GM21619 (cell line): ENCODE results near the gene TPD52L2.
"Not testable (repeated sequence)": the region's sequence is repeated elsewhere in the genome, so short reads cannot be mapped to it uniquely, and the experiment has no call there.

Experiments
- ATAC-seq: cut with Tn5 transposase; IDR thresholded peaks from one replicate; pipeline ENCODE4 v1.9.1; 2021; ENCODE audit not compliant: unreplicated experiment

Gene TPD52L2

GRCh38 chr20:63878899-63879663 lies 14.0 kb downstream of the TPD52L2 start:
- ATAC-seq: no peak

GRCh38 chr20:63880901-63881300 lies 15.8 kb downstream of the TPD52L2 start:
- not testable (repeated sequence) for ATAC-seq

- ATAC-seq: no peak
These were observed 16.6 kb downstream of the TPD52L2 start for GRCh38 chr20:63881451-63882226.

- ATAC-seq: no peak
These were observed 17.5 kb downstream of the TPD52L2 start for GRCh38 chr20:63882257-63883200.

GRCh38 chr20:63883201-63883593 lies 18.1 kb downstream of the TPD52L2 start:
- ATAC-seq: no peak

- no peak for ATAC-seq
These were observed 19.6 kb downstream of the TPD52L2 start for GRCh38 chr20:63884506-63885263.

- ATAC-seq: no peak
These were observed 20.4 kb downstream of the TPD52L2 start for GRCh38 chr20:63885264-63886053.

- ATAC-seq: no peak
These were observed 21.0 kb downstream of the TPD52L2 start for GRCh38 chr20:63886054-63886419.

GRCh38 chr20:63886921-63887320 lies 21.9 kb downstream of the TPD52L2 start:
- ATAC-seq: no peak

- ATAC-seq: no peak
These were observed 24.5 kb downstream of the TPD52L2 start for GRCh38 chr20:63889241-63890200.

- no peak for ATAC-seq
These were observed 25.1 kb downstream of the TPD52L2 start for GRCh38 chr20:63890201-63890576.

- ATAC-seq: no peak
These were observed 25.5 kb downstream of the TPD52L2 start for GRCh38 chr20:63890616-63891015.

GRCh38 chr20:63891061-63892002 lies 26.3 kb downstream of the TPD52L2 start:
- no peak for ATAC-seq

GRCh38 chr20:63892402-63892801 lies 27.3 kb downstream of the TPD52L2 start:
- ATAC-seq: no peak

- no peak for ATAC-seq
These were observed 28.9 kb downstream of the TPD52L2 start for GRCh38 chr20:63893999-63894357.

GRCh38 chr20:63894358-63895201 lies 29.5 kb downstream of the TPD52L2 start, which contains the start of gene DNAJC5:
Gene DNAJC5, plus strand, starts transcription at chr20:63895126. Its CDS starts 33,220 bp downstream, at chr20:63928346.
- peak; percentile 68 for ATAC-seq
